GM23338 (cell line): ENCODE data around the gene HSDL1. TPM values are rescaled to one million over a fixed set of nuclear protein-coding genes. Genes with fewer than 3 reads are reported as not detected.

Experiments used
- ATAC-seq: fragments of 200-7000 bp; cut with Tn5 transposase; 3 replicates; pipeline ENCODE4 v1.9.1; 2020
- DNase-seq: peaks from one replicate; pipeline ENCODE4 v3.0.0-alpha.2; 2015; ENCODE audit warnings: low spot score
- H2AFZ ChIP-seq: fragments of 200-600 bp; sonication (generic); 2 replicates; pipeline ENCODE4 v1.8.0; 2016; ENCODE audit warnings: antibody characterized with exemption, mild to moderate bottlenecking, moderate library complexity
- H3F3A ChIP-seq: fragments of 200-600 bp; sonication (generic); replicated peaks from 2 replicates; pipeline ENCODE4 v1.8.0; 2017; ENCODE audit warnings: antibody characterized with exemption, mixed run types, low read depth
- H3K27ac ChIP-seq: fragments of 200-600 bp; sonication (generic); 2 replicates; pipeline ENCODE4 v1.6.1; 2016; ENCODE audit warnings: low read depth
- H3K27me3 ChIP-seq: fragments of 200-600 bp; sonication (generic); 2 replicates; pipeline ENCODE4 v1.8.0; 2016; ENCODE audit warnings: mild to moderate bottlenecking, mixed run types, moderate library complexity; ENCODE audit not compliant: insufficient read depth
- H3K36me3 ChIP-seq: fragments of 200-600 bp; sonication (generic); 2 replicates; pipeline ENCODE4 v1.8.0; 2016; ENCODE audit warnings: mild to moderate bottlenecking; ENCODE audit not compliant: insufficient read depth
- H3K4me1 ChIP-seq: fragments of 200-600 bp; sonication (generic); 2 replicates; pipeline ENCODE4 v1.8.0; 2016; ENCODE audit warnings: mild to moderate bottlenecking, moderate library complexity; ENCODE audit not compliant: insufficient read depth
- H3K4me2 ChIP-seq: fragments of 200-600 bp; sonication (generic); 2 replicates; pipeline ENCODE4 v1.7.1; 2017; ENCODE audit warnings: mixed run types
- H3K4me3 ChIP-seq: fragments of 200-600 bp; sonication (generic); 2 replicates; pipeline ENCODE4 v1.6.1; 2016; ENCODE audit warnings: mixed run types
- H3K79me2 ChIP-seq: fragments of 200-600 bp; sonication (generic); replicated peaks from 2 replicates; pipeline ENCODE4 v1.8.0; 2017; ENCODE audit warnings: mild to moderate bottlenecking; ENCODE audit not compliant: insufficient read depth
- H3K9me2 ChIP-seq: fragments of 200-600 bp; sonication (generic); 2 replicates; pipeline ENCODE4 v1.8.0; 2017; ENCODE audit not compliant: insufficient read depth
- H4K20me1 ChIP-seq: fragments of 200-600 bp; sonication (generic); replicated peaks from 2 replicates; pipeline ENCODE4 v1.8.0; 2017; ENCODE audit warnings: mild to moderate bottlenecking; ENCODE audit not compliant: insufficient read depth
- H3K27ac Mint-ChIP-seq: 2 replicates; pipeline ENCODE4 v1.8.0; 2020; ENCODE audit warnings: inconsistent platforms, mild to moderate bottlenecking, moderate library complexity, mixed read lengths
- H3K27me3 Mint-ChIP-seq: 3 replicates; pipeline ENCODE4 v1.8.0; 2022; ENCODE audit warnings: low read depth, mild to moderate bottlenecking, moderate library complexity, mixed read lengths, inconsistent platforms; ENCODE audit not compliant: insufficient read depth, poor library complexity
- H3K36me3 Mint-ChIP-seq: 3 replicates; pipeline ENCODE4 v1.8.0; 2021; ENCODE audit warnings: low read depth, mild to moderate bottlenecking, inconsistent platforms, moderate library complexity, mixed read lengths
- H3K4me1 Mint-ChIP-seq: 3 replicates; pipeline ENCODE4 v1.8.0; 2020; ENCODE audit warnings: mild to moderate bottlenecking, inconsistent platforms, mixed read lengths
- H3K4me3 Mint-ChIP-seq: 3 replicates; pipeline ENCODE4 v1.8.0; 2021; ENCODE audit warnings: moderate library complexity, mild to moderate bottlenecking, inconsistent platforms, mixed read lengths
- H3K9me3 Mint-ChIP-seq: 3 replicates; pipeline ENCODE4 v1.8.0; 2020; ENCODE audit warnings: moderate library complexity, mild to moderate bottlenecking, inconsistent platforms, mixed read lengths
- CREB1 ChIP-seq: fragments of 250-450 bp; sonication (Bioruptor Pico); IDR thresholded peaks from 2 replicates; pipeline ENCODE4 v1.5.0; 2020; ENCODE audit warnings: low read depth, mild to moderate bottlenecking, moderate library complexity
- EZH2phosphoT487 ChIP-seq: fragments of 200-600 bp; sonication (generic); IDR thresholded peaks from one replicate; pipeline ENCODE4 v1.8.1; 2018; ENCODE audit warnings: antibody characterized with exemption; ENCODE audit not compliant: unreplicated experiment
- JUNB ChIP-seq: IDR thresholded peaks from one replicate; pipeline ENCODE4 v1.6.1; 2016; ENCODE audit warnings: antibody characterized with exemption; ENCODE audit not compliant: unreplicated experiment
- STAT1 ChIP-seq: IDR thresholded peaks from one replicate; pipeline ENCODE4 v1.6.1; 2016; ENCODE audit warnings: antibody characterized with exemption; ENCODE audit not compliant: unreplicated experiment
- polyA plus RNA-seq: library from polyadenylated mRNA; unstranded; fragments of >200 nt; fragmentation: Nextera tagmentation; extraction: Ambion mirVana; gene quantifications from 2 replicates; pipeline ENCODE4 v1.2.1, GENCODE V29; 2016
- total RNA-seq: library from RNA; depleted of rRNA; stranded (reverse); fragments of >200 nt; shearing (Covaris generic); gene quantifications from 2 replicates; pipeline ENCODE4 v1.2.3, GENCODE V29; 2014
- TF ChIP-seq, protein P1 (sequence below): IDR thresholded peaks from one replicate; pipeline ENCODE4 v1.6.1; 2018; ENCODE audit warnings: antibody characterized with exemption; ENCODE audit not compliant: unreplicated experiment
- TF ChIP-seq, protein P2 (sequence below): IDR thresholded peaks from 2 replicates; pipeline ENCODE4 v1.6.1; 2016; ENCODE audit warnings: antibody characterized with exemption
- TF ChIP-seq, protein P3 (sequence below), 2 experiments: fragments of 200-600 bp in 1 of 2; sonication (generic) in 1 of 2; conservative IDR thresholded peaks; 2 replicates each; pipeline versions ENCODE4 v1.5.1 to v1.6.1; 2016 to 2017; ENCODE audit warnings: antibody characterized with exemption in 2 of 2, low read depth in 2 of 2, mild to moderate bottlenecking in 2 of 2, moderate library complexity in 1 of 2
- TF ChIP-seq, protein P4 (sequence below): fragments of 250-450 bp; sonication (Bioruptor Pico); IDR thresholded peaks from 2 replicates; pipeline ENCODE4 v1.5.0; 2020; ENCODE audit warnings: mild to moderate bottlenecking, moderate library complexity

HSDL1 gene
- total and polyA plus RNA-seq, 2 experiments from 2014 or later, result 16.6 to 46.1 TPM

DNA sequence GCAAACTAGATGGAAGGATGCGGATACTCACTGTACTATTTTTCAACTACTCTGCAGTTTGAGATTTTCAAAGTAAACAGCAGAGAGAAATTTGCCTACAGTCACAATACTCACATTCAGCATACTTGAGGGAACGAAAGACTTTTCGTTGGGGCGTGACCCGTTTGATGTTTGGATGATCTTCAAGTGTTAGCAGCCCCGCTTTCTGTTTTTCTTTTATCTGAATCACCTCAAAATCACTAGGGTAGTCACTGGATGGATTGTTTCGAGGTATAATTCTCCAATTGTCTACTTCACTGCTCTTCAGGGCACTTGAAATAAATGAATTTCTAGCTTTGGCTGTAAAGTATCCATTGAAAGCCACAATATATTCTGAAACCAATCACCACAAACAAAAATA, 46.0 kb downstream of the HSDL1 start (continued):
- TF ChIP-seq, protein P1, sequence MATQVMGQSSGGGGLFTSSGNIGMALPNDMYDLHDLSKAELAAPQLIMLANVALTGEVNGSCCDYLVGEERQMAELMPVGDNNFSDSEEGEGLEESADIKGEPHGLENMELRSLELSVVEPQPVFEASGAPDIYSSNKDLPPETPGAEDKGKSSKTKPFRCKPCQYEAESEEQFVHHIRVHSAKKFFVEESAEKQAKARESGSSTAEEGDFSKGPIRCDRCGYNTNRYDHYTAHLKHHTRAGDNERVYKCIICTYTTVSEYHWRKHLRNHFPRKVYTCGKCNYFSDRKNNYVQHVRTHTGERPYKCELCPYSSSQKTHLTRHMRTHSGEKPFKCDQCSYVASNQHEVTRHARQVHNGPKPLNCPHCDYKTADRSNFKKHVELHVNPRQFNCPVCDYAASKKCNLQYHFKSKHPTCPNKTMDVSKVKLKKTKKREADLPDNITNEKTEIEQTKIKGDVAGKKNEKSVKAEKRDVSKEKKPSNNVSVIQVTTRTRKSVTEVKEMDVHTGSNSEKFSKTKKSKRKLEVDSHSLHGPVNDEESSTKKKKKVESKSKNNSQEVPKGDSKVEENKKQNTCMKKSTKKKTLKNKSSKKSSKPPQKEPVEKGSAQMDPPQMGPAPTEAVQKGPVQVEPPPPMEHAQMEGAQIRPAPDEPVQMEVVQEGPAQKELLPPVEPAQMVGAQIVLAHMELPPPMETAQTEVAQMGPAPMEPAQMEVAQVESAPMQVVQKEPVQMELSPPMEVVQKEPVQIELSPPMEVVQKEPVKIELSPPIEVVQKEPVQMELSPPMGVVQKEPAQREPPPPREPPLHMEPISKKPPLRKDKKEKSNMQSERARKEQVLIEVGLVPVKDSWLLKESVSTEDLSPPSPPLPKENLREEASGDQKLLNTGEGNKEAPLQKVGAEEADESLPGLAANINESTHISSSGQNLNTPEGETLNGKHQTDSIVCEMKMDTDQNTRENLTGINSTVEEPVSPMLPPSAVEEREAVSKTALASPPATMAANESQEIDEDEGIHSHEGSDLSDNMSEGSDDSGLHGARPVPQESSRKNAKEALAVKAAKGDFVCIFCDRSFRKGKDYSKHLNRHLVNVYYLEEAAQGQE, result no peak
- TF ChIP-seq, protein P2, sequence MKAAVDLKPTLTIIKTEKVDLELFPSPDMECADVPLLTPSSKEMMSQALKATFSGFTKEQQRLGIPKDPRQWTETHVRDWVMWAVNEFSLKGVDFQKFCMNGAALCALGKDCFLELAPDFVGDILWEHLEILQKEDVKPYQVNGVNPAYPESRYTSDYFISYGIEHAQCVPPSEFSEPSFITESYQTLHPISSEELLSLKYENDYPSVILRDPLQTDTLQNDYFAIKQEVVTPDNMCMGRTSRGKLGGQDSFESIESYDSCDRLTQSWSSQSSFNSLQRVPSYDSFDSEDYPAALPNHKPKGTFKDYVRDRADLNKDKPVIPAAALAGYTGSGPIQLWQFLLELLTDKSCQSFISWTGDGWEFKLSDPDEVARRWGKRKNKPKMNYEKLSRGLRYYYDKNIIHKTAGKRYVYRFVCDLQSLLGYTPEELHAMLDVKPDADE, result no peak
- TF ChIP-seq, protein P3, sequence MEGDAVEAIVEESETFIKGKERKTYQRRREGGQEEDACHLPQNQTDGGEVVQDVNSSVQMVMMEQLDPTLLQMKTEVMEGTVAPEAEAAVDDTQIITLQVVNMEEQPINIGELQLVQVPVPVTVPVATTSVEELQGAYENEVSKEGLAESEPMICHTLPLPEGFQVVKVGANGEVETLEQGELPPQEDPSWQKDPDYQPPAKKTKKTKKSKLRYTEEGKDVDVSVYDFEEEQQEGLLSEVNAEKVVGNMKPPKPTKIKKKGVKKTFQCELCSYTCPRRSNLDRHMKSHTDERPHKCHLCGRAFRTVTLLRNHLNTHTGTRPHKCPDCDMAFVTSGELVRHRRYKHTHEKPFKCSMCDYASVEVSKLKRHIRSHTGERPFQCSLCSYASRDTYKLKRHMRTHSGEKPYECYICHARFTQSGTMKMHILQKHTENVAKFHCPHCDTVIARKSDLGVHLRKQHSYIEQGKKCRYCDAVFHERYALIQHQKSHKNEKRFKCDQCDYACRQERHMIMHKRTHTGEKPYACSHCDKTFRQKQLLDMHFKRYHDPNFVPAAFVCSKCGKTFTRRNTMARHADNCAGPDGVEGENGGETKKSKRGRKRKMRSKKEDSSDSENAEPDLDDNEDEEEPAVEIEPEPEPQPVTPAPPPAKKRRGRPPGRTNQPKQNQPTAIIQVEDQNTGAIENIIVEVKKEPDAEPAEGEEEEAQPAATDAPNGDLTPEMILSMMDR (conservative IDR thresholded peaks at IDR 0.05; ENCODE audit: low read depth in 2 of 2), result no peak

DNA sequence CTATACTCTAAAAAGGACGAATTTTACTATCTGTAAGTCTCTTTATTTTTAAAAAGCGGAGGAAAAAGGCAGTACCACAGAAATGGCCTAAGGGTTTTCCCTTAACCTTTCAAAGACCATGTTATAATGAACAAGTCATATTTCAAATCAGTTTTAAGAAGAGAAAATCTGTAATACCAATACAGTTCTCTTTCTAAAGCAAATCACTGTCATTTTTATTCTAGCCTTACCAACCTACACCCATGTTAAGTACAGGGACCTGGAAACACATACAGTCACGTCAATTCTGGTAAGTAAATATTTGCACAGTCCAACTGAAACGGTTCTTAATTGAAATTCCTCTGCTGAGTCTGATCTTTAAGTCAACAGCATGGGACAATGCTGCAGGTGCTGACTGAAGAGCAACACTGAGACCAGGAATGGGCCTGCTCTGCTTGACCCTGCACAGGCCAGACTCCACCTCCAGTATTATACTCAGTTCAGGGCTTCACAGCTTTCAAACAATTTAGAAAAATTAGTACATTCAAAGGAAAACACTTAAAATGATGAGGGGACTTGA, 48.5 kb downstream of the HSDL1 start:
- Histone ChIP-seq H2AFZ (no peak overlapping the region), H3K4me1 (no peaks in the 10 kb centered on the region), H3K79me2 (peaks cover 14% of the 10 kb centered on the region), H3K9me2 (no peaks in the 10 kb centered on the region), H3K27me3 (no peaks in the 10 kb centered on the region), H3F3A (no peaks in the 10 kb centered on the region), H3K27ac (no peak overlapping the region), H3K36me3 (peaks cover 9% of the 10 kb centered on the region), H3K4me2 (no peak overlapping the region), H3K4me3 (no peak overlapping the region), H4K20me1 (peaks cover 4% of the 10 kb centered on the region; the same call in 1 of the 2 replicates)
- Mint-ChIP-seq H3K36me3 (peaks cover 44% of the 10 kb centered on the region), H3K9me3 (no peaks in the 10 kb centered on the region), H3K4me3 (no peak overlapping the region), H3K27ac (no peak overlapping the region), H3K27me3 (peaks cover 2% of the 10 kb centered on the region), H3K4me1 (no peaks in the 10 kb centered on the region)
- ATAC-seq, result no peak
- no peak for DNase-seq
- TF ChIP-seq, protein P4, sequence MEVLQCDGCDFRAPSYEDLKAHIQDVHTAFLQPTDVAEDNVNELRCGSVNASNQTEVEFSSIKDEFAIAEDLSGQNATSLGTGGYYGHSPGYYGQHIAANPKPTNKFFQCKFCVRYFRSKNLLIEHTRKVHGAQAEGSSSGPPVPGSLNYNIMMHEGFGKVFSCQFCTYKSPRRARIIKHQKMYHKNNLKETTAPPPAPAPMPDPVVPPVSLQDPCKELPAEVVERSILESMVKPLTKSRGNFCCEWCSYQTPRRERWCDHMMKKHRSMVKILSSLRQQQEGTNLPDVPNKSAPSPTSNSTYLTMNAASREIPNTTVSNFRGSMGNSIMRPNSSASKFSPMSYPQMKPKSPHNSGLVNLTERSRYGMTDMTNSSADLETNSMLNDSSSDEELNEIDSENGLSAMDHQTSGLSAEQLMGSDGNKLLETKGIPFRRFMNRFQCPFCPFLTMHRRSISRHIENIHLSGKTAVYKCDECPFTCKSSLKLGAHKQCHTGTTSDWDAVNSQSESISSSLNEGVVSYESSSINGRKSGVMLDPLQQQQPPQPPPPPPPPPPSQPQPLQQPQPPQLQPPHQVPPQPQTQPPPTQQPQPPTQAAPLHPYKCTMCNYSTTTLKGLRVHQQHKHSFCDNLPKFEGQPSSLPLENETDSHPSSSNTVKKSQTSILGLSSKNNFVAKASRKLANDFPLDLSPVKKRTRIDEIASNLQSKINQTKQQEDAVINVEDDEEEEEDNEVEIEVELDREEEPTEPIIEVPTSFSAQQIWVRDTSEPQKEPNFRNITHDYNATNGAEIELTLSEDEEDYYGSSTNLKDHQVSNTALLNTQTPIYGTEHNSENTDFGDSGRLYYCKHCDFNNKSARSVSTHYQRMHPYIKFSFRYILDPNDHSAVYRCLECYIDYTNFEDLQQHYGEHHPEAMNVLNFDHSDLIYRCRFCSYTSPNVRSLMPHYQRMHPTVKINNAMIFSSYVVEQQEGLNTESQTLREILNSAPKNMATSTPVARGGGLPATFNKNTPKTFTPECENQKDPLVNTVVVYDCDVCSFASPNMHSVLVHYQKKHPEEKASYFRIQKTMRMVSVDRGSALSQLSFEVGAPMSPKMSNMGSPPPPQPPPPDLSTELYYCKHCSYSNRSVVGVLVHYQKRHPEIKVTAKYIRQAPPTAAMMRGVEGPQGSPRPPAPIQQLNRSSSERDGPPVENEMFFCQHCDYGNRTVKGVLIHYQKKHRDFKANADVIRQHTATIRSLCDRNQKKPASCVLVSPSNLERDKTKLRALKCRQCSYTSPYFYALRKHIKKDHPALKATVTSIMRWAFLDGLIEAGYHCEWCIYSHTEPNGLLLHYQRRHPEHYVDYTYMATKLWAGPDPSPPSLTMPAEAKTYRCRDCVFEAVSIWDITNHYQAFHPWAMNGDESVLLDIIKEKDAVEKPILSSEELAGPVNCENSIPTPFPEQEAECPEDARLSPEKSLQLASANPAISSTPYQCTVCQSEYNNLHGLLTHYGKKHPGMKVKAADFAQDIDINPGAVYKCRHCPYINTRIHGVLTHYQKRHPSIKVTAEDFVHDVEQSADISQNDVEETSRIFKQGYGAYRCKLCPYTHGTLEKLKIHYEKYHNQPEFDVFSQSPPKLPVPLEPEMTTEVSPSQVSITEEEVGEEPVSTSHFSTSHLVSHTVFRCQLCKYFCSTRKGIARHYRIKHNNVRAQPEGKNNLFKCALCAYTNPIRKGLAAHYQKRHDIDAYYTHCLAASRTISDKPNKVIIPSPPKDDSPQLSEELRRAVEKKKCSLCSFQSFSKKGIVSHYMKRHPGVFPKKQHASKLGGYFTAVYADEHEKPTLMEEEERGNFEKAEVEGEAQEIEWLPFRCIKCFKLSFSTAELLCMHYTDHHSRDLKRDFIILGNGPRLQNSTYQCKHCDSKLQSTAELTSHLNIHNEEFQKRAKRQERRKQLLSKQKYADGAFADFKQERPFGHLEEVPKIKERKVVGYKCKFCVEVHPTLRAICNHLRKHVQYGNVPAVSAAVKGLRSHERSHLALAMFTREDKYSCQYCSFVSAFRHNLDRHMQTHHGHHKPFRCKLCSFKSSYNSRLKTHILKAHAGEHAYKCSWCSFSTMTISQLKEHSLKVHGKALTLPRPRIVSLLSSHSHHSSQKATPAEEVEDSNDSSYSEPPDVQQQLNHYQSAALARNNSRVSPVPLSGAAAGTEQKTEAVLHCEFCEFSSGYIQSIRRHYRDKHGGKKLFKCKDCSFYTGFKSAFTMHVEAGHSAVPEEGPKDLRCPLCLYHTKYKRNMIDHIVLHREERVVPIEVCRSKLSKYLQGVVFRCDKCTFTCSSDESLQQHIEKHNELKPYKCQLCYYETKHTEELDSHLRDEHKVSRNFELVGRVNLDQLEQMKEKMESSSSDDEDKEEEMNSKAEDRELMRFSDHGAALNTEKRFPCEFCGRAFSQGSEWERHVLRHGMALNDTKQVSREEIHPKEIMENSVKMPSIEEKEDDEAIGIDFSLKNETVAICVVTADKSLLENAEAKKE (CRISPR knock-in tag), result no peak
- TF ChIP-seq CREB1 (CRISPR knock-in tag) (no peak), EZH2phosphoT487 (no peak), STAT1 (no peak), JUNB (no peak)
- TF ChIP-seq, protein P2, result no peak
